ENCODE measurements around the gene F2R. TPM values are rescaled to one million over a fixed set of nuclear protein-coding genes. Genes with fewer than 3 reads are reported as not detected.

F2R gene
- total and polyA plus RNA-seq, 4 donors: 4.2 to 31.8 (median 13.7) TPM

GRCh38 chr5:76690037-76690679 lies 25.8 kb upstream of the F2R start:
- Histone ChIP-seq H3K27me3 (ENCODE audit: control insufficient read depth in 3 of 3, insufficient read depth in 3 of 3, low read length in 2 of 3) (no peaks in the 10 kb centered on the region), H3K27ac (ENCODE audit: low read depth in 1 of 2, low read length in 1 of 2) (no peak overlapping the region), H3K9ac (ENCODE audit: insufficient read depth in 1 of 2, low read length in 2 of 2) (no peak overlapping the region), H3K9me3 (ENCODE audit: control insufficient read depth in 4 of 4, insufficient read depth in 3 of 4, low read length in 3 of 4) (no peaks in the 10 kb centered on the region), H3K4me3 (no peak overlapping the region), H3K4me1 (ENCODE audit: control insufficient read depth in 5 of 5, insufficient read depth in 5 of 5, low read length in 5 of 5) (peaks cover 0 to 15% (median 4%) of the 10 kb centered on the region in 5 donors), H3K36me3 (ENCODE audit: control insufficient read depth in 4 of 4, insufficient read depth in 4 of 4, low read length in 4 of 4) (no peaks in the 10 kb centered on the region)
- no peak for ATAC-seq (ENCODE audit: insufficient read depth, low FRiP score)
- no peak for TF ChIP-seq CTCF (IDR thresholded peaks at IDR 0.05; ENCODE audit: control extremely low read depth, extremely low read depth)
- 94 to 95% methylated on average over 3 of the region's 3 CpGs for WGBS, 2 donors
- no peak for DNase-seq

- Histone ChIP-seq H3K4me3 (no peak overlapping the region), H3K27me3 (ENCODE audit: control insufficient read depth in 3 of 3, insufficient read depth in 3 of 3, low read length in 2 of 3) (no peaks in the 10 kb centered on the region), H3K9ac (ENCODE audit: insufficient read depth in 1 of 2, low read length in 2 of 2) (no peak overlapping the region), H3K9me3 (ENCODE audit: control insufficient read depth in 4 of 4, insufficient read depth in 3 of 4, low read length in 3 of 4) (no peaks in the 10 kb centered on the region), H3K36me3 (ENCODE audit: control insufficient read depth in 4 of 4, insufficient read depth in 4 of 4, low read length in 4 of 4) (no peaks in the 10 kb centered on the region), H3K27ac (ENCODE audit: low read depth in 1 of 2, low read length in 1 of 2) (no peak overlapping the region), H3K4me1 (ENCODE audit: control insufficient read depth in 5 of 5, insufficient read depth in 5 of 5, low read length in 5 of 5) (peaks cover 0 to 15% (median 4%) of the 10 kb centered on the region in 5 donors)
- DNase-seq (peak in 2 of 3 donors; percentile 19 to 40), ATAC-seq (ENCODE audit: insufficient read depth, low FRiP score) (no peak)
- TF ChIP-seq CTCF (IDR thresholded peaks at IDR 0.05; ENCODE audit: control extremely low read depth, extremely low read depth): no peak
- 77 to 90% methylated on average over 7 of the region's 7 CpGs for WGBS, 2 donors
Observed at GRCh38 chr5:76690704-76691466, 25.0 kb upstream of the F2R start.

GRCh38 chr5:76691467-76692273 lies 24.3 kb upstream of the F2R start:
- H3K36me3 ChIP-seq (ENCODE audit: control insufficient read depth in 4 of 4, insufficient read depth in 4 of 4, low read length in 4 of 4): no peaks in the 10 kb centered on the region
- H3K27me3 ChIP-seq (ENCODE audit: control insufficient read depth in 3 of 3, insufficient read depth in 3 of 3, low read length in 2 of 3): no peaks in the 10 kb centered on the region
- H3K9me3 ChIP-seq (ENCODE audit: control insufficient read depth in 4 of 4, insufficient read depth in 3 of 4, low read length in 3 of 4): no peaks in the 10 kb centered on the region
- ATAC-seq (ENCODE audit: insufficient read depth, low FRiP score): no peak
- H3K4me1 ChIP-seq (ENCODE audit: control insufficient read depth in 5 of 5, insufficient read depth in 5 of 5, low read length in 5 of 5): peaks cover 0 to 15% (median 4%) of the 10 kb centered on the region in 5 donors
- H3K27ac ChIP-seq (ENCODE audit: low read depth in 1 of 2, low read length in 1 of 2): no peak overlapping the region
- 53 to 54% methylated on average over 5 of the region's 5 CpGs for WGBS, 2 donors
- H3K4me3 ChIP-seq: no peak overlapping the region
- DNase-seq: peak; percentile 45 to 65 (median 46)
- H3K9ac ChIP-seq (ENCODE audit: insufficient read depth in 1 of 2, low read length in 2 of 2): no peak overlapping the region
- TF ChIP-seq CTCF (IDR thresholded peaks at IDR 0.05; ENCODE audit: control extremely low read depth, extremely low read depth): no peak

Data from lung (tissue), 12 donors.